Thyroid gland (tissue), 4 donors: ENCODE results near the gene ANKRD60. TPM values are rescaled to one million over a fixed set of nuclear protein-coding genes. Genes with fewer than 3 reads are reported as not detected.

Source experiments
- DNase-seq, 2 donors: peaks; one replicate each; pipeline ENCODE4 v3.0.0-alpha.2; 2019
- H3K27ac ChIP-seq, 3 donors: fragments of 200-600 bp; sonication (generic); 1 replicate in 2 of 3; 2 replicates in 1 of 3; pipeline ENCODE4 v1.5.1; 2016 to 2019; ENCODE audit warnings: mild to moderate bottlenecking in 1 of 3, moderate library complexity in 1 of 3
- H3K27me3 ChIP-seq: fragments of 200-600 bp; sonication (generic); one replicate; pipeline ENCODE4 v1.5.1; 2019
- H3K36me3 ChIP-seq, 2 donors: fragments of 200-600 bp; sonication (generic); one replicate each; pipeline ENCODE4 v1.5.1; 2016 to 2019
- H3K4me1 ChIP-seq, 2 donors: fragments of 200-600 bp; sonication (generic); one replicate each; pipeline ENCODE4 v1.5.1; 2017 to 2019
- H3K4me3 ChIP-seq, 3 donors: fragments of 200-600 bp; sonication (generic); replicated peaks in 1 of 3; 1 replicate in 2 of 3; 2 replicates in 1 of 3; pipeline ENCODE4 v1.5.1; 2016; ENCODE audit warnings: mild to moderate bottlenecking in 1 of 3
- H3K9me3 ChIP-seq: fragments of 200-600 bp; sonication (generic); one replicate; pipeline ENCODE4 v1.5.1; 2017
- POLR2A ChIP-seq, 2 donors: fragments of 450-650 bp; IDR thresholded peaks; one replicate each; pipeline ENCODE4 v1.6.1; 2017; ENCODE audit warnings: antibody characterized with exemption in 2 of 2, mild to moderate bottlenecking in 2 of 2, moderate library complexity in 1 of 2
- WGBS, 2 donors: methylation state at CpG; one replicate each; pipeline ENCODE4 v1.1.5; 2017; 5-methylcytosine and 5-hydroxymethylcytosine counted together
- intact Hi-C: fragments of 100-400 bp; cut with DNase I; formaldehyde crosslinking; loops from one replicate; pipeline ENCODE4 v1.15.1; 2023
- total RNA-seq, 4 donors: library from RNA; depleted of rRNA; stranded (reverse); fragments of >200 nt; gene quantifications; one replicate each; pipeline ENCODE4 v1.2.3, GENCODE V29; 2016
- TF ChIP-seq, protein P1 (sequence below), 6 experiments: fragments of 200-600 bp in 3 of 6; fragments of 450-650 bp in 3 of 6; sonication (generic) in 3 of 6; IDR thresholded peaks; one replicate each; pipeline ENCODE4 v1.5.1; 2016 to 2019; ENCODE audit warnings: antibody characterized with exemption in 6 of 6, mild to moderate bottlenecking in 2 of 6, inconsistent platforms in 1 of 6, moderate library complexity in 1 of 6

The ANKRD60 gene
- total RNA-seq, 4 donors from 2014 or later, result not detected

DNA sequence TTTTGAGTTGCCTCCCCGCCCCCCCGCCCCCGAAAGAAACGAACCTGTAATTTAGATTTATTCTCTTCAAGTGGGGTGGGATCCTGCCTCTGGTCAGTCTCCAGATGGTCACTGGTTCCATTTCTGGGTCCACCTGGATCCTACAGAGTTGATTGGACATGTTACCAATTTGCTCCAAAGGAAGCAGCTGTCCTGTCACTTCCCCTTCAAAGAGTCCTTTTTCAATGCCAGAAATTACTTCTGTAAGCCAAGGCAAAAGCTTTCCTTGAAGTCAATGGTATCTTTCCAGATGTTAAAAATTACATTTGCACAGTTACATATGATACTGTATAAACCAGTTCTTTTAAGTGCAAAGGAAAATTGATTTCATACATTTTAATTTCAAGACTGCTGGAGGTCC, 12.0 kb upstream of the ANKRD60 start:
- WGBS, 2 donors, result 91 to 92% methylated on average over 4 of the region's 4 CpGs
- Histone ChIP-seq H3K27me3 (no peaks in the 10 kb centered on the region), H3K4me3 (no peak overlapping the region), H3K27ac (no peak overlapping the region), H3K4me1 (no peaks in the 10 kb centered on the region), H3K9me3 (no peaks in the 10 kb centered on the region), H3K36me3 (peaks cover 18 to 28% of the 10 kb centered on the region in 2 donors)
- TF ChIP-seq, protein P1, sequence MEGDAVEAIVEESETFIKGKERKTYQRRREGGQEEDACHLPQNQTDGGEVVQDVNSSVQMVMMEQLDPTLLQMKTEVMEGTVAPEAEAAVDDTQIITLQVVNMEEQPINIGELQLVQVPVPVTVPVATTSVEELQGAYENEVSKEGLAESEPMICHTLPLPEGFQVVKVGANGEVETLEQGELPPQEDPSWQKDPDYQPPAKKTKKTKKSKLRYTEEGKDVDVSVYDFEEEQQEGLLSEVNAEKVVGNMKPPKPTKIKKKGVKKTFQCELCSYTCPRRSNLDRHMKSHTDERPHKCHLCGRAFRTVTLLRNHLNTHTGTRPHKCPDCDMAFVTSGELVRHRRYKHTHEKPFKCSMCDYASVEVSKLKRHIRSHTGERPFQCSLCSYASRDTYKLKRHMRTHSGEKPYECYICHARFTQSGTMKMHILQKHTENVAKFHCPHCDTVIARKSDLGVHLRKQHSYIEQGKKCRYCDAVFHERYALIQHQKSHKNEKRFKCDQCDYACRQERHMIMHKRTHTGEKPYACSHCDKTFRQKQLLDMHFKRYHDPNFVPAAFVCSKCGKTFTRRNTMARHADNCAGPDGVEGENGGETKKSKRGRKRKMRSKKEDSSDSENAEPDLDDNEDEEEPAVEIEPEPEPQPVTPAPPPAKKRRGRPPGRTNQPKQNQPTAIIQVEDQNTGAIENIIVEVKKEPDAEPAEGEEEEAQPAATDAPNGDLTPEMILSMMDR (IDR thresholded peaks at IDR 0.05), result no peak
- no peak for TF ChIP-seq POLR2A (IDR thresholded peaks at IDR 0.05)
- no peak for DNase-seq
- intact Hi-C loops, result no loop called here

DNA sequence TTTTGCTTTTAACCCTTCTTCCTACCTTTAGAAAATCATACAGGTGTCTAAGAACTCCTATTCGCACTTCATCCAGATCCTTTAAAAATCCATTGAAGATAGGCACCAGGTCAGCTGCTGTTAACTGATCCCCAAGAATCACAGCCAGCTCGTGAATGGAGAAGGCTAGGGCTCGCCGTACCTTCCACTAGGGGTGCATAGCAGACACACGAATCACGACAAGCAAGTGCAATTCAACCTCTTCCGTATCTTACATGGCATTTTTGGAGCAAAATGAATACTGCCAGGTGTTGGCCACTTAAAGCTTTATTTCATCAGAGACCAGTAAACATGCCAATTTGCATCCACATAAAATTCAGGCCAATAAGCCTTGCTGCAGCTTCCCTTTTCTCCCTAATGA, 10.8 kb upstream of the ANKRD60 start:
- Histone ChIP-seq H3K27me3 (no peaks in the 10 kb centered on the region), H3K4me3 (no peak overlapping the region), H3K4me1 (no peaks in the 10 kb centered on the region), H3K27ac (no peak overlapping the region), H3K9me3 (no peaks in the 10 kb centered on the region), H3K36me3 (peaks cover 13 to 20% of the 10 kb centered on the region in 2 donors)
- TF ChIP-seq POLR2A (IDR thresholded peaks at IDR 0.05), result no peak
- TF ChIP-seq, protein P1 (IDR thresholded peaks at IDR 0.05), result no peak
- WGBS, 2 donors, result 91 to 94% methylated on average over 7 of the region's 7 CpGs
- intact Hi-C loops, result loop anchor here (5.0 to 10.0 kb wide), 3 partner anchors 208 to 606 kb away; partner anchors contain the start of gene NPEPL1
- no peak for DNase-seq

DNA sequence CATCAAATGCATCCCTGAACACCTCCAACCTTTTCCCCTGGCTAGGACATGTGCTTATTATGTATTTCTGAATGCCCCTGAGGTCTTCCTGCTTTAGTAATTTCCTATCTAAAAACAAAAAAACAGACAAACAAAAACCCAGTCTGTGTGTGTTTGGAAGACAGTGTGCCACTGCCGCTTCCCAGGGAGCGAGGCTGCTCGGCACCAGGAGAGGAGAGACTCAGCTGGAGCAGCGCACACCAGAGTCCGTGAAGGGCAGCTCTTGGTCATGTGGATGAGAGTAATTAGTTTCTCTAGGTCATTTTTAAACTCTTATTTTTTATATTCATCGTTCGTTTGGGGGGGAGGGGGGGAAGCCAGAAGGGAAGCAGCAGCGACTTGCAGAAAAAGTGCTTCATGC, 10.0 kb upstream of the ANKRD60 start:
- no peak for DNase-seq
- no peak for TF ChIP-seq POLR2A (IDR thresholded peaks at IDR 0.05)
- TF ChIP-seq, protein P1 (IDR thresholded peaks at IDR 0.05), result no peak
- H3K27me3 ChIP-seq, result no peaks in the 10 kb centered on the region
- no peaks in the 10 kb centered on the region for H3K4me1 ChIP-seq
- intact Hi-C loops, result loop anchor here (5.0 to 10.0 kb wide), 3 partner anchors 209 to 606 kb away; partner anchors contain the start of gene NPEPL1
- no peaks in the 10 kb centered on the region for H3K9me3 ChIP-seq
- H3K4me3 ChIP-seq, result no peak overlapping the region
- 82 to 85% methylated on average over 8 of the region's 8 CpGs for WGBS, 2 donors
- no peak overlapping the region for H3K27ac ChIP-seq
- H3K36me3 ChIP-seq, result peaks cover 12 to 20% of the 10 kb centered on the region in 2 donors

DNA sequence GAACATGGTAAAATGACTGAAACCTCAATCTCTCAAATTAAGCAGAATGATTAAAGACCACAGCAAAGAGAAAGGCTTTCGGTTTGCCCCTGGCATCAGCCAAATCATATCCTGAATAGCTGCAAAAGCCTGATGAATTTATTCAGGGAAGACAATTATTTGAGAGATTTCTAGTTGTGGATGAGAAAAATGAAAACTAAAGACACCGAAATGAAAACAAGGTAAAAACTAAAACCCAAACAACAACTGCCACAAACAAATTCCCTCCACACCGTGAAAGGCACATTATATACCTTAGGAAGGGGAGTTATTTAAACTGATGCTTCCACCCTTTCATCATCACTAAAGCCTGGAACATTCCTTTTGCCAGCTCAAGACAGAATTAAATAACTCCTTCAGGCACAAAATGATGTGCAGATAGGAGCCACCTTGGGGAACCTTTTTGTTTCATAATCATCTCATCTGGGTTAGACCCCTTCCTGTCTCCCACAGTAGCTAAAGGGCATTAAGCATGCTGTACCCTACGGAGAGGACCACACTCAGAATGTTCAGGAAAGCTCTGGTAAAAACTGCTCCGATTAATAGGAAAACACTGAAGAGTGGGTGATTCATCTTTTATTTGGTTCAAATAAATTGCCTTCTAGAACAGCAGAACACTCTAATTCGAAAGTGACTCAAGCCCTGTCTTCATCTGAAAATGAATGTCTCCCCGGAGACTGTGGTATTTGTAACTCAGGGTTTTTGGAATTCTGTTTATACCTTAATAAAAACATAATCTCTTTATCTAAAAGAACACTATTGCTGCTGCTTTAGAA, 9.1 kb upstream of the ANKRD60 start:
- TF ChIP-seq, protein P1 (IDR thresholded peaks at IDR 0.05), result no peak
- TF ChIP-seq POLR2A (IDR thresholded peaks at IDR 0.05), result no peak
- Histone ChIP-seq H3K4me1 (no peaks in the 10 kb centered on the region), H3K27ac (peak overlapping the region in 1 of 3 donors; percentile 43), H3K9me3 (no peaks in the 10 kb centered on the region), H3K27me3 (no peaks in the 10 kb centered on the region), H3K4me3 (no peak overlapping the region), H3K36me3 (peaks cover 2 to 10% of the 10 kb centered on the region in 2 donors)
- WGBS, 2 donors, result 65 to 72% methylated on average over 7 of the region's 7 CpGs
- DNase-seq, result no peak
- intact Hi-C loops, result loop anchor here (5.0 to 10.0 kb wide), 3 partner anchors 210 to 607 kb away; partner anchors contain the start of gene NPEPL1
